Measurements from ENCODE around the gene SLC30A3. TPM values are rescaled to one million over a fixed set of nuclear protein-coding genes. Genes with fewer than 3 reads are reported as not detected.

The SLC30A3 gene
- total RNA-seq, 3 donors from 2014 or later = 0.12 TPM; not detected in 2

DNA sequence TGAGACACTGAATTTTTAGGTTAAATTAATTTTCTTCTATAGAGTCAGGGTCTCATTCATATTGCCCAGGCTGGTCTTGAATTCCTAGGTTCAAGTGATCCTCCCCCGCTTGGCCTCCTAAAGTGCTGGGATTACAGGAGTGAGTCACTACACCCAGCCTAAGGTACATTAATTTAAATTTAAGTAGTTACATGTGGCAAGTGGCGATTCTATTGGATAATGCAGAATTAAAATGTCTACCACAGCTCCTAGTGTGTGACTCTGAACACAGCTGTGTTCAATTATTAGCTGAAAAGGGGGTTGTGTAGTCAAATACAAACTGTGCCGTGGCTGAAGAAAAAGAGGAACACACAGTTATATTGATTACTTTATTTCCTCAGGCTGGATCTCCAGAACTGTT lies 47.9 kb downstream of the SLC30A3 start:
- intact Hi-C loops (cut with DNase I, micrococcal nuclease) = loop anchor here in 1 of 2 donors (10.0 kb wide), 1 partner anchor 120 kb away; no protein-coding TSS in a partner anchor
- ATAC-seq (no peak), DNase-seq (no peak)
- Histone ChIP-seq H3K4me1 (ENCODE audit: low read depth) (peaks cover 32% of the 10 kb centered on the region), H3K36me3 (ENCODE audit: low read depth) (no peaks in the 10 kb centered on the region), H3K9me3 (no peaks in the 10 kb centered on the region), H3K4me3 (no peak overlapping the region)
- TF ChIP-seq, protein P1, sequence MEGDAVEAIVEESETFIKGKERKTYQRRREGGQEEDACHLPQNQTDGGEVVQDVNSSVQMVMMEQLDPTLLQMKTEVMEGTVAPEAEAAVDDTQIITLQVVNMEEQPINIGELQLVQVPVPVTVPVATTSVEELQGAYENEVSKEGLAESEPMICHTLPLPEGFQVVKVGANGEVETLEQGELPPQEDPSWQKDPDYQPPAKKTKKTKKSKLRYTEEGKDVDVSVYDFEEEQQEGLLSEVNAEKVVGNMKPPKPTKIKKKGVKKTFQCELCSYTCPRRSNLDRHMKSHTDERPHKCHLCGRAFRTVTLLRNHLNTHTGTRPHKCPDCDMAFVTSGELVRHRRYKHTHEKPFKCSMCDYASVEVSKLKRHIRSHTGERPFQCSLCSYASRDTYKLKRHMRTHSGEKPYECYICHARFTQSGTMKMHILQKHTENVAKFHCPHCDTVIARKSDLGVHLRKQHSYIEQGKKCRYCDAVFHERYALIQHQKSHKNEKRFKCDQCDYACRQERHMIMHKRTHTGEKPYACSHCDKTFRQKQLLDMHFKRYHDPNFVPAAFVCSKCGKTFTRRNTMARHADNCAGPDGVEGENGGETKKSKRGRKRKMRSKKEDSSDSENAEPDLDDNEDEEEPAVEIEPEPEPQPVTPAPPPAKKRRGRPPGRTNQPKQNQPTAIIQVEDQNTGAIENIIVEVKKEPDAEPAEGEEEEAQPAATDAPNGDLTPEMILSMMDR (IDR thresholded peaks at IDR 0.05) = no peak

DNA sequence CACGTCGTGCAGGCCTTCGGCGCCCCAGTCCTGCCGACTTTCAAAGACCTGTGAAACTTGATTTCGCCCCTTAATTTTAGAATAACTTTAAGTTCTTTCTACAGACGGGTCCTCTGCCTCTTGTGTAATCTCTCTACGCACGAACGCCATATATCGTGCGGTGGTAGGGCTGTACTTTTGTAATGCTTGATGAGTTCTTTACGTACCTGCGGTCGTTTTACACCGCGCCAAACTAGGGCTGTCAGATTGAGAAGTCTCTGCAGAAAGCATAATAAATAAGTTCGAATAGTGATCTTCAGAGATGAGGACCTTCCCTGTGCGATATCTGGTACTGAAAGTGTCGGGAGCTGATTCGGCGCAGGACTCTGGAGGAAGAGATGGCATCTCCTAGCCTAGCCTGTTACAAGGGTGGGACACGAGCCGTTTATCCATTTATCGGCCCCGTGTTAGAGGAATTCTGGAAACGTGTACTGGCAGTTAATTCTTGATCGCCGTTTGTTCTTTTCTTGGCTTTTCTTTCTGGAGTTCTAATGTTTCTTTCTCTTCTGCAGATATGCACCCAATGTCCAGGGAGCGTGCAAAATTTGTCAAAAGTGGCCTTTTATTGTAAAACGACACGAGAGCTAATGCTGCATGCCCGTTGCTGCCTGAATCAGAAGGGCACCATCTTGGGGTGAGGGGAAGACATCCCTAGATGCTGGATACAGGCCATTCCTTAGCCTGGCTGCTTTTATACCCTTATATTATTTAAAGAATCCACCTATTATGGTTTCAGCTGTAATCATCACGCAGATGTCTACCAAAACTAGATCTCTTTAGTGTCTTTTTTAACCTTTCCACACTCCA lies 50.0 kb downstream of the SLC30A3 start:
- H3K36me3 ChIP-seq (ENCODE audit: low read depth) = no peaks in the 10 kb centered on the region
- H3K4me1 ChIP-seq (ENCODE audit: low read depth) = peaks cover 33% of the 10 kb centered on the region
- ATAC-seq (peak; percentile 35), DNase-seq (peak in 1 of 3 donors; percentile 12)
- H3K4me3 ChIP-seq = peak overlapping the region; percentile 54
- H3K9me3 ChIP-seq = no peaks in the 10 kb centered on the region
- intact Hi-C loops (cut with DNase I, micrococcal nuclease) = loop anchor here in 1 of 2 donors (10.0 kb wide), 1 partner anchor 118 kb away; no protein-coding TSS in a partner anchor
- TF ChIP-seq, protein P1 (IDR thresholded peaks at IDR 0.05) = no peak

DNA sequence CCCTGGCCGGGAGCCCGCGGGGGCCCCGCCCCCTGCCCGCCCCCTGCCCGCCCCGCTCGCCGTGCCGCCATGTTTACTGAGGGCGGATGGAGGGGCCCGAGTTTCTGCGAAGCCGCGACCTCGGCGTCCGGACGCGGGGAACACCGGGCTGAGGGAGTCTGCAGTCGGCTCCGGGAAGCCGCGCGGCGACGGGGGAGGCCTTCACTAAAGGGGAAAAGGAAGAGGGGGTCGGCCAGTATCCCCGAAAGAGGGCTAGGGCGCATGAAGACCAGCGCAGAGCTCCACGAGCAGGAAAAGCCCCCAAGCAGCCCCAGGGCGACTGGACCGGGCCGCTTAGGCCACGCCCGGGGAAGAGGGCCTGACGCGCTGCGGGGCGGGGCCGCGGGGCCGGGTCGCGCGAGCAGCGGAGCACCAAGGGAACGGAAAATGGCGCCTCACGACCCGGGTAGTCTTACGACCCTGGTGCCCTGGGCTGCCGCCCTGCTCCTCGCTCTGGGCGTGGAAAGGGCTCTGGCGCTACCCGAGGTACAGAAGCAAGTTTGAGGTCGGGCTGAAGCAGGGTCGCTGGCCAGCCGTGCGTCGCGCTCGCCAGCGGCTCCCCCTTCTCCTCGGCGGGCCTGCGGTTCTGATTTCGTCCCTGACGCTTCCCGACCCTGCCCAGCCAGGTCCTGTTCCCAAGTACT lies 50.8 kb downstream of the SLC30A3 start, which contains the start of the genes ATRAID and SLC5A6:
Gene ATRAID (plus strand): TSS at position 99 of the 683 bp plus-strand sequence. CDS start 328 bp downstream, at position 427.
Gene SLC5A6 (minus strand): TSS at position 326 of the 683 bp plus-strand sequence. CDS start 4,618 bp downstream, outside the sequence.
- Histone ChIP-seq H3K36me3 (ENCODE audit: low read depth) (no peaks in the 10 kb centered on the region), H3K4me3 (peak within 1 kb of the TSS; percentile 54), H3K4me1 (ENCODE audit: low read depth) (peaks cover 30% of the 10 kb centered on the region), H3K9me3 (no peaks in the 10 kb centered on the region)
- TF ChIP-seq, protein P1 (IDR thresholded peaks at IDR 0.05) = no peak
- DNase-seq = peak; percentile 92 to 93 (median 92)
- ATAC-seq = peak; percentile 95
- intact Hi-C loops (cut with DNase I, micrococcal nuclease) = loop anchor here in 1 of 2 donors (10.0 kb wide), 1 partner anchor 117 kb away; no protein-coding TSS in a partner anchor

DNA sequence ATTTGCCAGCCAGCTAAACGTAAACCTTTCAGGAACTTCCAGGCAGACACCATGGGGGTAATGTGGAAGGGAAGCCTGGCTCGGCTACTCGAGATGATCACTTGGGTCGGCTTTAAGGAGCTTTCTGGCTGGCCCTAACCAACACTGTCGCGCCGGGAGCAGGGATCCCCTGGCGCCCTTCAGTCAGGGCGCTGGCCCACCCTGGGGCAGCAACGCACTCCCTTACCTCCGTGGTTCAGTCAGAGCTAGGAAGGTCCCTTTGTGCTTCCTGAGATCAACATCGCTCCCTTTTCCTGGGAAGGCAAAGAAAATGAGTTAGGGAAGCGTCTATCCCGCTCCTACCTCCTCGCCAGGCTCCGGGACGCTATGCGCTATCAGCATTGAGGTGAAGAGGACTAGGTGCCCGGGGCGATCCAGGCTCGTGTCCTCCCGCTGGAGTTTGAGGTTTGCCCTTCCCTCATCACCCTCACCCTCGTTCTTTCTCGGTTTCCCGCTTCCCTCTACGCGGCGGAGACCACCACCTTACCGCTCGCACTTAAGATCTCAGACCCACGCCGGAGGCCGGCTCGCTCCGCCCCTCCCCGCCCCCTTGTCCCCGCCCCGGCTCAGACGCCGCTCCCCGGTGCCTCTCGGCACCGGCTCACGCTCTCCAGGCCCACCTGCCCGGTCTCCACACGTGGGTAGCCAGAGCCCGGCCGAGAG lies 51.5 kb downstream of the SLC30A3 start:
- DNase-seq = peak in 2 of 3 donors; percentile 20 to 46
- TF ChIP-seq, protein P1 (IDR thresholded peaks at IDR 0.05) = no peak
- intact Hi-C loops (cut with DNase I, micrococcal nuclease) = loop anchor here in 1 of 2 donors (10.0 kb wide), 1 partner anchor 117 kb away; no protein-coding TSS in a partner anchor
- peak overlapping the region; percentile 54 for H3K4me3 ChIP-seq
- H3K9me3 ChIP-seq = no peaks in the 10 kb centered on the region
- H3K4me1 ChIP-seq (ENCODE audit: low read depth) = peaks cover 27% of the 10 kb centered on the region
- peak; percentile 31 for ATAC-seq
- no peaks in the 10 kb centered on the region for H3K36me3 ChIP-seq (ENCODE audit: low read depth)

Measured in mucosa of descending colon (tissue), 3 donors.